HepG2 (cell line): Measurements from ENCODE around the gene BOD1. TPM values are rescaled to one million over a fixed set of nuclear protein-coding genes. Genes with fewer than 3 reads are reported as not detected.

Source experiments
- ASH2L ChIP-seq: fragments of 300-600, 200-600 bp; sonication (generic); IDR thresholded peaks from 2 replicates; pipeline ENCODE4 v1.7.0; 2017; ENCODE audit warnings: low read depth, mild to moderate bottlenecking, moderate library complexity, mixed read lengths, low read length; ENCODE audit not compliant: insufficient read length
- ELF1 ChIP-seq: sonication (generic); formaldehyde crosslinking; IDR thresholded peaks from 2 replicates; pipeline ENCODE4 v1.4.0; 2020; ENCODE audit warnings: missing genetic modification reagents
- ESRRA ChIP-seq: sonication (generic); formaldehyde crosslinking; IDR thresholded peaks from 2 replicates; pipeline ENCODE4 v1.5.1; 2020; ENCODE audit warnings: mild to moderate bottlenecking, low read depth, missing genetic modification reagents
- HMG20B ChIP-seq: conservative IDR thresholded peaks from 2 replicates; pipeline ENCODE4 v1.6.1; 2016; ENCODE audit warnings: missing genetic modification reagents, missing compliant biosample characterization
- NFE2 ChIP-seq: sonication (generic); formaldehyde crosslinking; IDR thresholded peaks from 2 replicates; pipeline ENCODE4 v1.4.0; 2020; ENCODE audit warnings: missing genetic modification reagents
- NR1H2 ChIP-seq: sonication (generic); formaldehyde crosslinking; IDR thresholded peaks from 2 replicates; pipeline ENCODE4 v1.8.1; 2022; ENCODE audit warnings: low read depth, missing genetic modification reagents, borderline replicate concordance
- PHB2 ChIP-seq: fragments of 450-650 bp; IDR thresholded peaks from 2 replicates; pipeline ENCODE4 v1.6.1; 2018; ENCODE audit not compliant: partially characterized antibody
- PLRG1 ChIP-seq: fragments of 450-650 bp; conservative IDR thresholded peaks from 2 replicates; pipeline ENCODE4 v1.6.1; 2016
- RNF219 ChIP-seq: sonication (generic); formaldehyde crosslinking; IDR thresholded peaks from 2 replicates; pipeline ENCODE4 v1.5.0; 2020; ENCODE audit warnings: mild to moderate bottlenecking, missing genetic modification reagents
- TARDBP ChIP-seq: sonication (generic); formaldehyde crosslinking; IDR thresholded peaks from 2 replicates; pipeline ENCODE4 v1.8.0; 2022; ENCODE audit warnings: mild to moderate bottlenecking, missing genetic modification reagents
- TERF1 ChIP-seq: sonication (generic); formaldehyde crosslinking; IDR thresholded peaks from 2 replicates; pipeline ENCODE4 v1.8.0; 2022; ENCODE audit warnings: mild to moderate bottlenecking, missing genetic modification reagents, moderate library complexity
- ZNF407 ChIP-seq: sonication (generic); formaldehyde crosslinking; IDR thresholded peaks from one replicate; pipeline ENCODE4 v1.5.1; 2020; ENCODE audit warnings: mild to moderate bottlenecking, missing genetic modification reagents; ENCODE audit errors: not compliant biosample characterization
- ZNF576 ChIP-seq: sonication (generic); formaldehyde crosslinking; IDR thresholded peaks from 2 replicates; pipeline ENCODE4 v1.4.0; 2020; ENCODE audit warnings: mild to moderate bottlenecking, missing genetic modification reagents
- ZNF710 ChIP-seq: sonication (generic); formaldehyde crosslinking; IDR thresholded peaks from 2 replicates; pipeline ENCODE4 v1.5.0; 2020; ENCODE audit warnings: mild to moderate bottlenecking, missing genetic modification reagents, borderline replicate concordance
- polyA plus RNA-seq, 8 experiments: library from polyadenylated mRNA; depleted of rRNA in 3 of 8; stranded (reverse) in 7 of 8; unstranded in 1 of 8; fragments of >200 nt; fragmentation: Illumina TruSeq in 4 of 8; extraction: Trizol in 4 of 8; gene quantifications; 2 replicates each; pipeline versions ENCODE4 v1.2.1 to v1.2.3, GENCODE V29; 2011 to 2016; ENCODE audit warnings: low read depth in 4 of 8, missing spikeins in 1 of 8, mixed read lengths in 1 of 8; ENCODE audit not compliant: insufficient read depth in 1 of 8
- total RNA-seq, 5 experiments: library from RNA; depleted of rRNA; stranded (reverse); fragments of >200 nt; fragmentation: Illumina TruSeq; extraction: Trizol; gene quantifications; 2 replicates each; pipeline ENCODE4 v1.2.3, GENCODE V29; 2016; ENCODE audit warnings: low read depth in 1 of 5
- TF ChIP-seq, protein P1 (sequence below): sonication (generic); formaldehyde crosslinking; IDR thresholded peaks from 2 replicates; pipeline ENCODE4 v1.8.1; 2023; ENCODE audit warnings: mild to moderate bottlenecking, missing genetic modification reagents, borderline replicate concordance

BOD1 gene
- total and polyA plus RNA-seq, 2 of the 13 experiments (the other 11 are each of a cell fraction or from before 2014, with no cell fraction given): 81.5 to 103 TPM

GRCh38 chr5:173618927-173619519 is 2.6 kb upstream of the BOD1 start (continued):
- TF ChIP-seq ESRRA (CRISPR knock-in tag) (no peak), TARDBP (CRISPR knock-in tag) (peak; percentile 45; the same call in 1 of the 2 replicates), ASH2L (no peak), ZNF710 (no peak), ELF1 (CRISPR knock-in tag) (no peak), PLRG1 (no peak), TERF1 (CRISPR knock-in tag) (no peak), HMG20B (CRISPR knock-in tag) (no peak), NR1H2 (CRISPR knock-in tag) (no peak), ZNF576 (CRISPR knock-in tag) (no peak), PHB2 (no peak), ZNF407 (CRISPR knock-in tag) (no peak), NFE2 (CRISPR knock-in tag) (no peak), RNF219 (CRISPR knock-in tag) (no peak)
- TF ChIP-seq, protein P1, sequence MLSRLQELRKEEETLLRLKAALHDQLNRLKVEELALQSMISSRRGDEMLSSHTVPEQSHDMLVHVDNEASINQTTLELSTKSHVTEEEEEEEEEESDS (CRISPR knock-in tag): peak; percentile 29; the same call in 1 of the 2 replicates
